Activated CD4-positive, alpha-beta T cell treated with anti-CD3 and anti-CD28 coated beads, Interleukin-2, amount 50 U/mL, for 1 hour (primary cell): Measurements from ENCODE around the gene GLG1.

Source experiments
- DNase-seq: peaks from one replicate; pipeline ENCODE4 v3.0.0-alpha.2; 2020

The GLG1 gene

GRCh38 chr16:74608381-74608780 lies 1.5 kb upstream of the GLG1 start:
- no peak for DNase-seq

- DNase-seq, result no peak
Measured at GRCh38 chr16:74607962-74608356, 1.0 kb upstream of the GLG1 start.

- no peak for DNase-seq
Measured at GRCh38 chr16:74607310-74607961, 522 bp upstream of the GLG1 start.

- DNase-seq, result no peak
Measured at GRCh38 chr16:74605746-74606520, 981 bp downstream of the GLG1 start.

- no peak for DNase-seq
Measured at GRCh38 chr16:74605332-74605731, 1.6 kb downstream of the GLG1 start.

GRCh38 chr16:74603848-74604247 lies 3.1 kb downstream of the GLG1 start:
- no peak for DNase-seq

GRCh38 chr16:74601126-74601871 lies 5.6 kb downstream of the GLG1 start:
- DNase-seq, result peak; percentile 66

GRCh38 chr16:74596586-74596985 lies 10.3 kb downstream of the GLG1 start:
- DNase-seq, result no peak

- no peak for DNase-seq
Measured at GRCh38 chr16:74592847-74593246, 14.1 kb downstream of the GLG1 start.

- DNase-seq, result no peak
Measured at GRCh38 chr16:74591876-74592650, 14.9 kb downstream of the GLG1 start.

- DNase-seq, result no peak
Measured at GRCh38 chr16:74586948-74587347, 20.0 kb downstream of the GLG1 start.

- DNase-seq, result no peak
Measured at GRCh38 chr16:74585846-74586443, 21.0 kb downstream of the GLG1 start.

- DNase-seq, result no peak
Measured at GRCh38 chr16:74583926-74584666, 22.8 kb downstream of the GLG1 start.

- no peak for DNase-seq
Measured at GRCh38 chr16:74582970-74583369, 23.9 kb downstream of the GLG1 start.

- DNase-seq, result no peak
Measured at GRCh38 chr16:74580833-74581232, 26.1 kb downstream of the GLG1 start.

GRCh38 chr16:74578838-74579237 lies 28.1 kb downstream of the GLG1 start:
- no peak for DNase-seq

GRCh38 chr16:74578433-74578832 lies 28.5 kb downstream of the GLG1 start:
- no peak for DNase-seq

GRCh38 chr16:74577882-74578366 lies 29.0 kb downstream of the GLG1 start:
- no peak for DNase-seq

GRCh38 chr16:74575807-74576643 lies 30.9 kb downstream of the GLG1 start:
- no peak for DNase-seq

GRCh38 chr16:74575175-74575806 lies 31.6 kb downstream of the GLG1 start:
- no peak for DNase-seq
